Erythroblast (primary cell): ENCODE results near the gene EXOC3.

Source experiments
- GATA1 ChIP-seq: IDR thresholded peaks from 2 replicates; pipeline ENCODE4 v1.6.1; 2011; ENCODE audit warnings: low read depth, mild to moderate bottlenecking, control low read depth, low read length, moderate library complexity
- POLR2A ChIP-seq: IDR thresholded peaks from 2 replicates; pipeline ENCODE4 v1.6.1; 2011; ENCODE audit warnings: mild to moderate bottlenecking, low read length

- TF ChIP-seq POLR2A = no peak
- TF ChIP-seq GATA1 = no peak
Measured at GRCh38 chr5:463301-463700, 20.3 kb downstream of the EXOC3 start.
